Stomach (tissue), 9 donors: Measurements from ENCODE around the gene KIAA0040. TPM values are rescaled to one million over a fixed set of nuclear protein-coding genes. Genes with fewer than 3 reads are reported as not detected.

Experiments
- DNase-seq, 2 donors: peaks; one replicate each; pipeline versions ENCODE4 v3.0.0 to v3.0.0-alpha.2; 2013 to 2019
- H3K27ac ChIP-seq, 5 donors: fragments of 200-600 bp in 4 of 5; sonication (generic) in 4 of 5; one replicate each; pipeline ENCODE4 v1.5.1; 2013 to 2019; ENCODE audit warnings: mild to moderate bottlenecking in 1 of 5, moderate library complexity in 1 of 5
- H3K27me3 ChIP-seq, 3 donors: fragments of 200-600 bp; sonication (generic); one replicate each; pipeline ENCODE4 v1.5.1; 2017 to 2019; ENCODE audit warnings: mixed run types in 1 of 3
- H3K36me3 ChIP-seq, 4 donors: fragments of 200-600 bp; sonication (generic); 1 replicate in 3 of 4; 2 replicates in 1 of 4; pipeline ENCODE4 v1.5.1; 2016 to 2019
- H3K4me1 ChIP-seq, 4 donors: fragments of 200-600 bp; sonication (generic); one replicate each; pipeline ENCODE4 v1.5.1; 2016 to 2019
- H3K4me3 ChIP-seq, 4 donors: fragments of 200-600 bp; sonication (generic) in 3 of 4; one replicate each; pipeline ENCODE4 v1.5.1; 2016 to 2019; ENCODE audit warnings: mild to moderate bottlenecking in 1 of 4
- H3K9me3 ChIP-seq, 4 donors: fragments of 200-600 bp; sonication (generic); one replicate each; pipeline ENCODE4 v1.5.1; 2016 to 2019
- CTCF ChIP-seq, 7 experiments: fragments of 450-650 bp in 4 of 7; fragments of 200-600 bp in 3 of 7; sonication (generic) in 3 of 7; IDR thresholded peaks; one replicate each; pipeline ENCODE4 v1.5.1; 2016 to 2019; ENCODE audit warnings: antibody characterized with exemption in 7 of 7, control low read depth in 2 of 7, mild to moderate bottlenecking in 1 of 7
- EP300 ChIP-seq: sonication (generic); formaldehyde crosslinking; IDR thresholded peaks from one replicate; pipeline ENCODE4 v1.6.1; 2017; ENCODE audit warnings: antibody characterized with exemption
- POLR2A ChIP-seq, 4 donors: fragments of 450-650 bp; IDR thresholded peaks; one replicate each; pipeline ENCODE4 v1.6.1; 2016; ENCODE audit warnings: antibody characterized with exemption in 4 of 4, control low read depth in 2 of 4, mild to moderate bottlenecking in 1 of 4, moderate library complexity in 1 of 4
- POLR2AphosphoS5 ChIP-seq, 3 donors: sonication (generic); formaldehyde crosslinking; IDR thresholded peaks; one replicate each; pipeline ENCODE4 v1.6.1; 2016; ENCODE audit warnings: antibody characterized with exemption in 3 of 3
- WGBS, 5 donors: extraction: QIAGEN DNeasy Blood & Tissue Kit in 3 of 5; methylation state at CpG; one replicate each; pipeline versions ENCODE4 v1.1.5 to v1.1.7; 2013 to 2018; 5-methylcytosine and 5-hydroxymethylcytosine counted together
- intact Hi-C: fragments of 100-400 bp; cut with DNase I; formaldehyde crosslinking; loops from one replicate; pipeline ENCODE4 v1.15.1; 2023; ENCODE audit warnings: low total_unique reads
- polyA plus RNA-seq, 3 donors: library from polyadenylated mRNA; stranded (reverse); fragments of 200-250 nt; gene quantifications; one replicate each; pipeline ENCODE4 v1.2.3, GENCODE V29; 2013
- total RNA-seq, 5 donors: library from RNA; depleted of rRNA; stranded (reverse); fragments of >200 nt; gene quantifications; one replicate each; pipeline versions ENCODE4 v1.1.0 to v1.2.3, GENCODE V29; 2014 to 2016
- donor health status: healthy with polysubstance abuse.
- donor health status: Bipolar disorder and iron deficiency.
- donor health status: healthy.

KIAA0040 gene
- total and polyA plus RNA-seq, 8 donors: 4.1 to 36.8 (median 14.8) TPM

DNA sequence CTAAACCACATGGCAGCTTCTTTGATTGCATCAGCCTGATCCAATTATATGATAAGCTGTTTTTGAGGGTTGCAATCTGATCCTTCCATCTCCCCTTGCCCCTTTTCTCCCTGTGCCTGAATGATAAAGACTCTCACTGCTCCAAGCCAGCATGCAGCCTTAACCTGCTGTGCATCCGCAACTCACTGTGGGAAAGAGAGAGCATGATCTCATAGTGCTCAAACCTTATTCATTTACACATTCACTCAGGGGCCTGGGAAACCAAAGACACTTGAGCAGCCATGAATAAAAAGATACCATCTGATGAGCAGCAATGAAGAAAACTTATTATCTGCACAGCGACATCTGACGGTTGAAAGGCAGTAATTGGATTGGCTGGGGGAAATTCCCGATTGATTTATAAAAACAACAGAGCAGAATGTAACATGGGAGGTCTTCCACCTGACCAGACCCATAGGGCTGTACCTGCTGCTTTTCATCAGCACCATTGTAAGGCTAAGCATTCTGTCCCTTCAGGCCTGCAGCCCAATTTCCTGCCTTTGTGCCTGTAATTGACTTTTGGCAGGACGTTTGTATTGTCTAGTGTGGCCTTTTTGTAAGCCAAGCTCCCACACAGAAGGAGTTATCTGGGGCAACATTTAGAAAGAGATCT is 62.5 kb downstream of the KIAA0040 start:
- peak in 1 of 2 donors; percentile 24 for DNase-seq
- intact Hi-C loops: loop anchor here (5.0 kb wide), 1 partner anchor 98 kb away; no protein-coding TSS in a partner anchor
- Histone ChIP-seq H3K4me1 (peaks cover 9 to 74% (median 42%) of the 10 kb centered on the region in 4 donors), H3K36me3 (no peaks in the 10 kb centered on the region), H3K9me3 (no peaks in the 10 kb centered on the region), H3K27me3 (no peaks in the 10 kb centered on the region), H3K27ac (peak overlapping the region in 4 of 5 donors; percentile 41 to 65 (median 54)), H3K4me3 (no peak overlapping the region)
- TF ChIP-seq POLR2AphosphoS5 (IDR thresholded peaks at IDR 0.05): no peak
- TF ChIP-seq POLR2A (IDR thresholded peaks at IDR 0.05): no peak
- TF ChIP-seq EP300: no peak
- TF ChIP-seq CTCF (IDR thresholded peaks at IDR 0.05): no peak
- 62 to 74% (median 65%) methylated on average over 5 of the region's 5 CpGs for WGBS, 5 donors

DNA sequence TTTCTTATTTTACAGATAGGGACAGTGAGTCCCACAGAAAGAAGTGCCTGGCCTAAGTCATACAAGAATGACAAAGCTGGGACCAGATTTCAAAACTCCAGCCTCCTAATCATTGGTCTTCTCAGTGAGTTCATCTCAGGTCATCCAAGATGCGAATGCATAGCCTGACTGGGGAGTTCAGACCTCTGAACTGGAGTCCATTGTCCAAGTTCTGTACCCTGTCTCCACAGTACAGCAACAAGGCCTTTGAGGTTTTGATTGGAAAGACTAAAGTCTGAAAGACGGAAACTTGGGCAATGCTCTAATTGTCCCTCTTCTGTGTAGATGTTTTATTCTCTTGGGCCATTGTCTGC is 63.0 kb downstream of the KIAA0040 start:
- WGBS, 5 donors: 65 to 93% (median 76%) methylated on average over 2 of the region's 2 CpGs
- intact Hi-C loops: loop anchor here (5.0 kb wide), 1 partner anchor 97 kb away; no protein-coding TSS in a partner anchor

GRCh38 chr1:175129182-175129581 is 63.4 kb downstream of the KIAA0040 start:
- no peaks in the 10 kb centered on the region for H3K27me3 ChIP-seq
- DNase-seq: peak in 1 of 2 donors; percentile 71
- H3K27ac ChIP-seq: peak overlapping the region in 4 of 5 donors; percentile 41 to 65 (median 54)
- peaks cover 9 to 82% (median 43%) of the 10 kb centered on the region in 4 donors for H3K4me1 ChIP-seq
- H3K4me3 ChIP-seq: no peak overlapping the region
- 54 to 81% (median 73%) methylated on average over 1 of the region's 1 CpG for WGBS, 5 donors
- no peaks in the 10 kb centered on the region for H3K36me3 ChIP-seq
- TF ChIP-seq POLR2AphosphoS5 (IDR thresholded peaks at IDR 0.05) (peak in 2 of 3 donors; percentile 36 to 43), CTCF (IDR thresholded peaks at IDR 0.05) (no peak), EP300 (no peak), POLR2A (IDR thresholded peaks at IDR 0.05) (no peak)
- no peaks in the 10 kb centered on the region for H3K9me3 ChIP-seq
- intact Hi-C loops: loop anchor here (5.0 kb wide), 1 partner anchor 97 kb away; no protein-coding TSS in a partner anchor

More for the DNA sequence above, 63.0 kb downstream of the KIAA0040 start:
- Histone ChIP-seq H3K4me3 (no peak overlapping the region), H3K27ac (peak overlapping the region in 4 of 5 donors; percentile 41 to 65 (median 54)), H3K36me3 (no peaks in the 10 kb centered on the region), H3K9me3 (no peaks in the 10 kb centered on the region), H3K4me1 (peaks cover 9 to 79% (median 43%) of the 10 kb centered on the region in 4 donors), H3K27me3 (no peaks in the 10 kb centered on the region)
- DNase-seq: no peak
- TF ChIP-seq POLR2A (IDR thresholded peaks at IDR 0.05): no peak
- no peak for TF ChIP-seq CTCF (IDR thresholded peaks at IDR 0.05)
- no peak for TF ChIP-seq EP300
- no peak for TF ChIP-seq POLR2AphosphoS5 (IDR thresholded peaks at IDR 0.05)

DNA sequence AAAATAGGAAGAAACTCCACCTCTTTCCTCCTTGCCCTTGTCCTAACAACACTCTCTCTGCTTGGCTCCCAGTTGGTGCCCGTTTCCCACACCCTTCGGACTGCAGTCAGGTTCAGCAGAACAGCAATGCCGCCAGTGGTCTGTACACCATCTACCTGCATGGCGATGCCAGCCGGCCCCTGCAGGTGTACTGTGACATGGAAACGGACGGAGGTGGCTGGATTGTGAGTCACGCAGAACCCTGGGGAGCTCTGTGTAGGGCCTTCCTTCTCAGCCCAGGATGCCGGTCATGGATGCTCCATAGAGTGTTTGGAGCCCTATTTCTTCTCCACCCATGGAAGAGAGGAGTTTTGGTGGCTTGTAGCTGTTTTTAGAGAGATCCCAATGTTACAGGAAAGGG is 64.1 kb downstream of the KIAA0040 start:
- no peak for TF ChIP-seq POLR2A (IDR thresholded peaks at IDR 0.05)
- no peak for TF ChIP-seq CTCF (IDR thresholded peaks at IDR 0.05)
- no peak for TF ChIP-seq EP300
- TF ChIP-seq POLR2AphosphoS5 (IDR thresholded peaks at IDR 0.05): no peak
- DNase-seq: no peak
- Histone ChIP-seq H3K4me1 (peaks cover 9 to 80% (median 43%) of the 10 kb centered on the region in 4 donors), H3K9me3 (no peaks in the 10 kb centered on the region), H3K27ac (peak overlapping the region in 3 of 5 donors; percentile 43 to 65 (median 57)), H3K36me3 (no peaks in the 10 kb centered on the region), H3K27me3 (no peaks in the 10 kb centered on the region), H3K4me3 (no peak overlapping the region)
- 85 to 93% (median 90%) methylated on average over 9 of the region's 9 CpGs for WGBS, 5 donors
- intact Hi-C loops: loop anchor here (5.0 kb wide), 1 partner anchor 96 kb away; no protein-coding TSS in a partner anchor
